ENCODE results near the gene ASB16.
"Not testable (repeated sequence)": the region's sequence is repeated elsewhere in the genome, so short reads cannot be mapped to it uniquely, and the experiment has no call there.

ASB16 gene

GRCh38 chr17:44147812-44148211 is 22.7 kb upstream of the ASB16 start:
- no peak for DNase-seq (ENCODE audit: low read depth, low spot score)

DNA sequence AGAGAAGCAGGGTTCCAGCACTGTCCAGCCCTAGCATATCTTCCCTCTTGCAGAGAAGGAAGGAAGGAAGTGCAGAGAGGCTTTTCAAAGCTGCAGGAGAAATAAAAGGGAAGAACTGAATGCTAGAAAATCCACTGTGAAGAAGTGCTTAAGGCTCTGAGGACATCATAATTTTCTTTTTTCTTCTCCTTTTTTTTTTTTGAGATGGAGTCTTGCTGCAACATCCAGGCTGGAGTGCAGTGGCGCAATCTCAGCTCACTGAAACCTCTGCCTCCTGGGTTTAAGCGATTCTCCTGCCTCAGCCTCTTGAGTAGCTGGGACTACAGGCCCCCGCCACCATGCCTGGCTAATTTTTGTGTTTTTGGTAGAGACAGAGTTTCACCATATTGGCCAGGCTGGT is 21.4 kb upstream of the ASB16 start:
- not testable (repeated sequence) for DNase-seq (ENCODE audit: low read depth, low spot score)

DNA sequence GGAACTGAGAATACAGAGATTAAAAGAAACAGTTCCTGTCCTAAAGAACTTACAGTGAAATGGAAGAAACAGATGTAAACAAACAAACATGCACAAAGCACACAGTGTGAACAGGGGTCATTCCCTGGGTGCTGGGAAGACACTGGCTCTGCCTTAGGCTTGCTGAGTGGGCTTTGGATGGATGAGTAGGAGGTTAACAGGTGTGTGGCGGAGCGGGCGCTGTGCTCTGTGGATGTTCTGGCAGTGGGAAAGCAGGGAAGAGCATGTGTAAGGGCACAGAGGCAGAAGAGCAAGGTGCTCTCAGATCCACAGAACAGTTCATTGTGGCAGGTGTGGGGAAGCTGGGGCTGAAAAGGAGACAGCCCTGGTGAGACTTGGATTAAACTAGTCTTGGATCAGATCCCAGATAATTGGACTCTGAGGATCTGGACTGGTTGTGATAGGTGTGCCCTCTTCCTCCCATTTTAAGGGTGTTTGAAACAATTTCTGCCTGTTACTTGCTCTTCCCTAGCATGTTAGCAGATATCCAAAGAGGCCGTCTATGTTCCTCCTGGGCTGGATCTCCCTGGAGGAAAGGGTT is 20.7 kb upstream of the ASB16 start:
- DNase-seq (ENCODE audit: low read depth, low spot score): no peak

DNA sequence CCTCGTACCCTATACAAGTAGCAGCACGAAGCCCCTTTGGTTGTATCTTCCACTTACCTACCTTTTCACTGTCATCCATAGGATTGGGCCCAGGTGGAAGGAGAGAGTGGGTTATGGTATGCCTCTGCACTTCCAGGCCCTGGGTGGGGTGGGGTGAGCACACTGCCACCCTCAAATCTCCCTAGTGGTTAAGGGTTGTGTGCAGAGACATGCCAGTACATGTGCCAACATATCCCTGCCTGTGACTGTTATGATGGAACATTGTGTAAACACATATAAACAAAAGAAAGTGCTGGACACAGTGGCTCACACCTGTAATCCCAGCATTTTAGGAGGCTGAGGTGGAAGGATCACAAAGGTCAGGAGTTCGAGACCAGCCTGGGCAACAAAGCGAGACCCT is 17.6 kb upstream of the ASB16 start:
- no peak for DNase-seq (ENCODE audit: low read depth, low spot score)

GRCh38 chr17:44155488-44155887 is 15.0 kb upstream of the ASB16 start:
- no peak for DNase-seq (ENCODE audit: low read depth, low spot score)

- DNase-seq (ENCODE audit: low read depth, low spot score): no peak
Measured at GRCh38 chr17:44159519-44160210, 10.8 kb upstream of the ASB16 start.

DNA sequence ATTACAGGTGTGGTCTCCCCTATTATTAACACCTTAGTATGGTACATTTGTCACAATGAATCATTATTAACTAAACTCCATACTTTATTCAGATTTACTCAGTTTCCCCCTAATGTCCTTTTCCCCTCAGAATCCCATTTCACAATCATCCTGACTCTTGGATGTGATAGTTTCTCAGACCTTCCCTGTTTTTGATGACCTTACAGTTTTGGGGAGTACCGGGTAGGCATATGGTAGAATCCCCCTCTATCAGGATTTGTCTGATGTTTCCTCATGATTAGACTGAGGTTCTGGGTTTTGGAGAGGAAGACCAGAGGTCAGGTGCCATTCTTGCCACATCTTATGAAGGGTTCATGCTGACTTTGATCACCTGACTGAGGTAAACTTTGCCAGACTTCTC is 6.0 kb upstream of the ASB16 start:
- no peak for DNase-seq (ENCODE audit: low read depth, low spot score)

DNA sequence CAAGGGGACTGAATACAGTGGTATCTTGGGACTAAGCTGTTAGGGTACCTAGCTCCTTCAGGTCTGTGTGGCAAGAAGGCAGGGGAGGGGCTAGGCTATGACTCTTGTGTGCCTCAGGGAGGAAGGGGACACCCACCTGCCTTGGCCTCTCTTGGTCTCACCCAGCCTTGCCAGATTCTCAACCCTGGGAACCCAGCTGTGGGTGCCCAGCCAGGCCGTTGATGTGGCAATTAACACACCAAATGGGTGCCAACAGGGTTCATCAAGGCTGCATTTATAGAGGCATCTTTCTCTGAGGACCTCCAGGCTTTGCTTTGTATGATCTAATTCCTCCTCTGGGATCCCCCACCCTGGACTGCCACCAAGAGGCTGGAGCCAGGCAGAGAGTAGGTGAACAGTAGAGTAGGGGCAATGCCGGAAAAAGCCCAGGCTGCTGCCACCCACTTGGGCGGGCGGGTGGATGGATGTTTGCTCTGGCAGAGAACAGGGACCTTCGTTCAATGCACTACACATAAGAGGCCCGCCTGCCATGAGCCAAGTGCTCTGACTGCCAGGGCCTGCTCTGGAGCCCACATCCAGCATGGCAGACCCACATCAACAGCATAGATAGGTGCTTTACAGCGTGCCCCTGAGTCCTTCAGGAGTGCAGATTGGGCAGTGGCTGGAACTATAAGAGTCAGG is 3.2 kb upstream of the ASB16 start:
- DNase-seq (ENCODE audit: low read depth, low spot score): no peak

DNA sequence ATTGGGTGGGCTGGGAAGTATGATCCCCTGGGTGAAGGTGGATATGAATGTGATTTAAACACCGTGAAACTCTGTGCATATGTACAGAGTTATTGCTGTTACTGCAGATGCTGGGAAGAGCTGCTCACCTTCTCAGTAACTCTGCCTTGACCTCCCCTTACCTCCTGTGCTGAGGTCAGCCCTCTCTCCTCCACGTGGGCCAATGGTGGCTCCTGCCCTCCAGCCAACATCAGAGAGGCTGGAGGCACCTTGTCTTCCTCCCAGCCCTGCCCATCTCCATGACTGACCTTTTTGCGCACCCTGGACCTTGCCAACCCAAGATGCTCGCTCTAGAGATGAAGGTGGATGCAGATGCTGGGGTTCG is 387 bp upstream of the ASB16 start:
- no peak for DNase-seq (ENCODE audit: low read depth, low spot score)

DNA sequence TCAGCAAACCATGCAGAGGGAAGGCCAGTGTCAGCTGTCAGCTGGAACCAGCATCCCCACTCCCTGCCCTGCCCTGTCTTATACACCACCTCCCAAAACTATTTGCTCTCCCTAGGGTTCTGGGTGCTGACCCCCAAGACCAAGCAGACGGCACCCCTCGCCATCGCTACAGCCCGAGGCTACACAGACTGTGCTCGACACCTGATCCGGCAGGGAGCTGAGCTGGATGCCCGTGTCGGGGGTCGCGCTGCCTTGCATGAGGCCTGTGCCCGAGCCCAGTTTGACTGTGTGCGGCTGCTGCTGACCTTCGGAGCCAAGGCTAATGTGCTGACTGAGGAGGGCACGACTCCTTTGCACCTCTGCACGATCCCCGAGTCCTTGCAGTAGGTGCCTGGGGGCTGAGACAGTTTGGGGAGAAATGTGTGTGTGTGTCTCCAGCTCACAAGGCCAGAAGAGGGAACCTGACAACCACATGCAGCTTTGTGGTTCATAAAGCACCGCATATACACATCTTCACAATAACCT is 1.5 kb downstream of the ASB16 start:
- no peak for DNase-seq (ENCODE audit: low read depth, low spot score)

GRCh38 chr17:44174427-44174826 is 3.9 kb downstream of the ASB16 start:
- no peak for DNase-seq (ENCODE audit: low read depth, low spot score)

DNA sequence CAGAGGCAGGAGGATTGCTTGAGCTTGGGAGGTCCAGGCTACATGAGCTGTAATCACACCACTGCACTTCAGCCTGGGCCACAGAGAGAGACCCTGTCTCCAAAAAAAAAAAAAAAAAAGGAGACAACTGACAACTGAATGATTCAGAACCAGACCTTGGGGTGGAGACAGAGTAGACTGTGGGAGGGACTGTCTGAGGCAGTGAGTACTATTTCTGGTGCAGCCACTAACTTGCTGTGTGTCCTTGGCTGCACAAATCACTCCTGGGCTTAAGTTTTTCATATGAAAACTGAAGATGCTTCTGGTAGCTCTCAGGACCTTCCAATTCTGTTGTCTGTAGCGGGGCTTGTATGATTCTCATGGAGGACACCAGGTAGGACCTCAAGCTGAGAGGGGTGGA is 5.8 kb downstream of the ASB16 start:
- DNase-seq (ENCODE audit: low read depth, low spot score): no peak

DNA sequence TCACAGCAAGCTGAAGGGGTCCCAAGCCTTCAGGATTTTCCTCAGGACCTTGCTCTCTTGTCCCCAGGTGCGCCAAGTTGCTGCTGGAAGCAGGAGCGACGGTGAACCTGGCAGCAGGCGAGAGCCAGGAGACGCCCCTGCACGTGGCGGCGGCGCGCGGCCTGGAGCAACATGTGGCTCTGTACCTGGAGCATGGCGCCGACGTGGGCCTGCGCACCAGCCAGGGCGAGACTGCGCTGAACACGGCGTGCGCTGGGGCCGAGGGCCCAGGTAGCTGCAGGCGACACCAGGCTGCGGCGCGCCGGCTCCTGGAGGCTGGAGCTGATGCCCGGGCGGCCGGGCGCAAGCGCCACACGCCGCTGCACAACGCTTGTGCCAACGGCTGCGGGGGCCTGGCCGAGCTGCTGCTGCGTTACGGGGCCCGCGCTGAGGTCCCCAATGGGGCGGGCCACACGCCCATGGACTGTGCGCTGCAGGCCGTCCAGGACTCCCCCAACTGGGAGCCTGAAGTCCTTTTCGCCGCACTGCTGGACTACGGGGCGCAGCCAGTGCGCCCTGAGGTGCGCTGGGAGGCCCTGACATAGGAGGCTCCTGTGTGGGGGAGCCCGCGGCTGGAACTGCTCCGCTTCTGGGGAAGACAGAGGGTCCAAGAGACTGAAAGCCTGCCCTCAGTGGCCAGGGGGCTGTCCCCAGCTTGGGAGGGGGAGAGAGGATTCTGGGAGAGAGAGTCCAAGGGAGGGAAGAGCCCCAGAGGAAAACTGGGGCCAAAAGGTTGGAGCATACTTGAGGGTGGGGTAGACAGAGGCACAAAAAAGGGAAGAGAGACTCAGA is 6.4 kb downstream of the ASB16 start:
- no peak for DNase-seq (ENCODE audit: low read depth, low spot score)

DNA sequence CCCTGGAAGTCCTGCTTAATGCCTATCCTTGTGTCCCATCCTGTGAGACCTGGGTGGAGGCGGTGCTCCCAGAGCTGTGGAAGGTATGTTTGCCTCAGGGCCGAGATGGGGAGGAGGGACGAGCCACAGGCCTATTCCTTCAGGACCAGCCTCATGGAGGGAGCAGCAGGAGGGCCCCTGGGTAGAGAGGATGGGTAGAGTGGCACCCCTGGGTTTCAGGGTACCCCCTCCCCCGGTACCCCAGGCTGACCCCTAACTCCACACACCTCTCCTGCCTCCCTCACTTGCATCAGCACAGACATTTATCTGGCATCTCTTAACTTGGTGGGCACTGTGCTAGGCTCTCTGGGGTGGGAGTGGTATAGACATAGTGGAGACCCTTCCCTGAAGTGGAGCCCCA is 7.1 kb downstream of the ASB16 start:
- DNase-seq (ENCODE audit: low read depth, low spot score): no peak

- DNase-seq (ENCODE audit: low read depth, low spot score): no peak
Measured at GRCh38 chr17:44178133-44178532, 7.6 kb downstream of the ASB16 start.

DNA sequence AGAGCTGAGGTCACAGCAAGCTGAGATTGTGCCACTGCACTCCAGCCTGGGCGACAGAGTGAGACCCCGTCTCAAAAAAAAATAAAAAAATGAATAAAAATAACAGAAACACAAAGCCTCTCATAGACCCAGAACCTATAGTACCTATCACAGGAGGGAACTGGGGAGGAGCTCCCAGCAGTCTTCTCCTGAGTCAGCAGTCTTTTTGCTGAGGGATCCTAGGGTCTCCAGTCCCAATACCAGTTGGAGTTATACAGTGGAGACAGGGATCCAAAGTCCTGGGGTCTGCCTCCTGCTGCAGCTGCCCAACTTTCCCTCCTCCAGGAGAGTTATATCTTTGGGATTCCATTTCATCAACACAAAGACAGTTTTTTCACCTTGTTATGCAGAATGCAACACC is 12.5 kb downstream of the ASB16 start:
- DNase-seq (ENCODE audit: low read depth, low spot score): no peak

GRCh38 chr17:44184212-44184810 is 13.8 kb downstream of the ASB16 start:
- DNase-seq (ENCODE audit: low read depth, low spot score): no peak

GRCh38 chr17:44186307-44187130 is 16.0 kb downstream of the ASB16 start, which contains the start of gene TMUB2:
TSS of gene TMUB2 (plus strand) at chr17:44186972. CDS start at chr17:44187709, 737 bp downstream.
- DNase-seq (ENCODE audit: low read depth, low spot score): peak; percentile 97

- no peak for DNase-seq (ENCODE audit: low read depth, low spot score)
Measured at GRCh38 chr17:44187131-44187899, 16.8 kb downstream of the ASB16 start.
